GM19023 (cell line): ENCODE data around the gene KLF14.
"Not testable (repeated sequence)": the region's sequence is repeated elsewhere in the genome, so short reads cannot be mapped to it uniquely, and the experiment has no call there.

Source experiments
- ATAC-seq: cut with Tn5 transposase; IDR thresholded peaks from one replicate; pipeline ENCODE4 v1.9.1; 2021; ENCODE audit warnings: mild to moderate bottlenecking, moderate library complexity; ENCODE audit not compliant: unreplicated experiment

The KLF14 gene

DNA sequence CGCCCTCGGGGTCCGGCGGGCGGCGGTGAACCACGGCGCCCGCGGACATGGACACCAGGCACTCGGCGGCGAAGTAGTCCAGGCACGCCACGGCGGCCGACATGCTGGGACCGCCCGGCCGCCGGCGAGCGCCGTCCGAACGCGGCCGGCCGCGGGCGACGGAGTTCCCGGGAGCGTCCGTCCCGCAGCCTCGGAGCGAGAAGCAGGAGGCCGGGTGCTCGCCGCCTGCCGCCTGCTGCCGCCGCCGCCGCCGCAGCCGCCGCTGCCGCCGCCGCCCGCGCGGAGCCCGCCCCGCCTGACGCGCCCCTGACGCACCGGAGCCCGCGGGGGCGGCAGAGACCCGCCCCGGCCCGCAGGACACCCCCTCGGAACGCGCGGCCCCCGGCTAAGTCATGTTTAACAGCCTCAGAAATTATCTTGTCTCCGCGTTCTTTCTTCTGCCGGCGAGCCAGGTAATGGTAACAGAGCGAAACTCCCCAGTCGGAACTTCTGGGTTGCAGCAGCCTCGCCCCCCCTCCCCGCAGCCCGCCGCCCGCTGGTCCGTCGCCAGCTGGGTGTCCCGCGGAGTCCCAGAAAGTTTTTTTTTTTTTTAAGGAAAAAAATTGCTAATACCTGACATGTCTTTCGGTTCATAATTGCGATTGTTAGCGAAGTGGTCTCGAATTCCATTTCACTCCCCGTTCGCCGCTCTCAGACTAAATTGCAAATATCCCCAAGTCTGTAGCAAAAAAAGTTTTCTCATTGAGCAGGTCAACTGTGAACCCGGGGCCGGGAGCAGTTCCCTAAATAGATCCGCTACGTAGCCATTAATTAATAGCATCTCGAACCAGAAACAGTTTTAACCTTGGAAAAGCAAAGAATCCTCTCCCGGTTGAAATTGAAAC, at the start of gene KLF14:
KLF14 (minus strand) TSS at position 277 of the 884 bp plus-strand sequence; CDS start at position 103, 174 bp downstream.
- ATAC-seq, result no peak

DNA sequence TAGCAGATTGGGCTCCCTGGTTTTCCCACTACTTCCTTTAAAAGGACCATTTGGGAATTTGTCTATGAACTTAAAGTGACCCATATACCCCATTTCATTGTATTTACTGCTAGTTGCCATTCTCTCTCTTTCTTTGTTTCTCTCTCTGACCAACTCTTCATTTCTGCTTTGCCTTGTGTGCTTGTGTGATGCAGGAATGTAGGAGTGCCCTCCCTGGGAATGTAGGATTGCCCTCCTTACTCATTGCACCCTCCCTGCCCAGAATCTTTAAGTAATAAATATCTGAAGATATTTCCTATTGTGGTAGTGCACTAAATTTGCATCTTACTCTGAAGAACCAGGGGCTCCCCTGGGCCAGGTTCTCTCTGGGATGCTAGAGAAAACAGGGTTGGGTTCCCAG, 47.3 kb upstream of the KLF14 start:
- no peak for ATAC-seq

DNA sequence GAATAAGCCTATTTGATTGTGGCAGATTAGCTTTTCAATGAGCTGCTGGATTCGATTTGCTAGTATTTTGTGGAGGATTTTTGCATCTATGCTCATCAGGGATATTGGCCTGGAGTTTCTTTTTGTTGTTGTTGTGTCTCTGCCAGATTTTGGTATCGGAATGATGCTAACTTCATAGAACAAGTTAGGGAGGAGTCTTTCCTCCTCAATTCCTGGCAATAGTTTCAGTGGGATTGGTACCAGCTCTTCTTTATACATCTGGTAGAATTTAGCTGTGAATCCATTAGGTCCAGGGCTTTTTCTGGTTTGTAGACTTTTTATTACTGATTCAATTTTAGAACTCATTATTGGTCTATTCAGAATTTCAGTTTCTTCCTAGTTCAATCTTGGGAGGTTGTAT, 43.4 kb upstream of the KLF14 start:
- ATAC-seq, result no peak

DNA sequence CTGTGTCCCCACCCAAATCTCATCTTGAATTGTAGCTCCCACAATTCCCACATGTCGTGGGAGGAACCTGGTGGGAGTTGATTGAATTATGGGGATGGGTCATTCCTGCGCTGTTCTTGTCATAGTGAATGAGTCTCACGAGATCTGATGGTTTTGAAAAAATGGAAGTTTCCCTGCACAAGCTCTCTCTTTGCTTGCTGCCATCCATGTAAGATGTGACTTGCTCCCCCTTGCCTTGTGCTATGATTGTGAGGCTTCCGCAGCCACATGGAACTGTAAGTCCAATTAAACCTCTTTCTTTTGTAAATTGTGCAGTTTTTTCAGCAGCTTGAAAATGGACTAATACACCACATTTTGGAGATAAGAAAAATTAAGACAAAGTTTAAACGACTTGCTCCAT, 38.4 kb upstream of the KLF14 start:
- ATAC-seq, result not testable (repeated sequence)

DNA sequence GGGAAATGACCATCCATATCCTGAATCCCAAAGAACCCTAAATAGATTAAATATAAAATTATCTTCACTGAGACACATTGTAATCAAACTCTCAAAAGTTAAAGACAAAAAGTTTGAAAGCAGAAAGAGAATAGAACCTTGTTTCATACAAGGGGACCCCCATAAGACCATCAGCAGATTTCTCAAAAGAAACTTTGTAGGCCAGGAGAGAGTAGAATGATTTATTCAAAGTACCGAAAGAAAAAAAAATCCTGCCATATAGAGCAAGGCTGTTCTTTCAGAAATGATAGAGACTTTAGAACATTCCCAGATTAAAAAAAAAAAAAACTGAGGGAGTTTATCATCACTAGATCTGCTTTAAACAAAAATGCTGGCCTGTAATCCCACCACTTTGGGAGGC, 34.8 kb upstream of the KLF14 start:
- ATAC-seq, result no peak

DNA sequence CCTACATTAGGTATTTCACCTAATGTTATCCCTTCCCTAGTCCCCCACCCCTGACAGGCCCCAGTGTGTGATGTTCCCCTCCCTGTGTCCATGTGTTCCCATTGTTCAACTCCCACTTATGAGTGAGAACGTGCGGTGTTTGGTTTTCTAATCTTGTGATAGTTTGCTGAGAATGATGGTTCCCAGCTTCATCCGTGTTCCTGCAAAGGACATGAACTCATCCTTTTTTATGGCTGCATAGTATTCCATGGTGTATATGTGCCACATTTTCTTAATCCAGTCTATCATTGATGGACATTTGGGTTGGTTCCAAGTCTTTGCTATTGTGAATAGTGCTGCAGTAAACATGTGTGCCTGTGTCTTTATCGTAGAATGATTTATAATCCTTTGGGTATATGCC, 30.6 kb upstream of the KLF14 start:
- ATAC-seq, result not testable (repeated sequence)

DNA sequence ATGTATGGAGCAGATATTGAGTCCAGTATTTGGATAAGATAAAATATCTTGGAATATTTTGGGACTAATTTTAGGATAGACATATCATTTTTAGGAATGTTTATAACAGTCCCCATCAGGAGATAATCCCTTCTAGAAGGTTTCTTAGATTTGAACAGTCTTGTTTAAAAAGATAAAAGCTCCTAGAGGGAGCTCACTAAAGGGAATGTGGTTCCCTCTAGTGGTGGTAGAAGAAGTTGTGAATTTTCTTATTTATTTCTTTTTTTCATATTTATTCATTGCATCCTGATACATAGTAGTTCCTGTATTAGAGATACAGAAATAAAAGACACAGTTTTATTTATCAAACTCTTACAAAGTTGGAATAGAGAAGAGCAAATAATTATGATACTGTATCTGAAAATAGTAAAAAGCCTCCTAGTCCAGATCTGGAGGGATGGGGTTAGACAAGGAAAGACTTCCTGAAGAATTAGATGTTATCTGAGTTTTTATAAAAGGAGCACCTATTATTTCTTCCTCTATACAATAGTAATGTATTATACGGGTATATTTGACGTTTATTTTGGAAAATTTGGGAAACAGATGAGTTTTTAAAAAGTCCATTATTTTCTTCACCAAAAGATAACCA, 24.5 kb upstream of the KLF14 start:
- ATAC-seq, result no peak

DNA sequence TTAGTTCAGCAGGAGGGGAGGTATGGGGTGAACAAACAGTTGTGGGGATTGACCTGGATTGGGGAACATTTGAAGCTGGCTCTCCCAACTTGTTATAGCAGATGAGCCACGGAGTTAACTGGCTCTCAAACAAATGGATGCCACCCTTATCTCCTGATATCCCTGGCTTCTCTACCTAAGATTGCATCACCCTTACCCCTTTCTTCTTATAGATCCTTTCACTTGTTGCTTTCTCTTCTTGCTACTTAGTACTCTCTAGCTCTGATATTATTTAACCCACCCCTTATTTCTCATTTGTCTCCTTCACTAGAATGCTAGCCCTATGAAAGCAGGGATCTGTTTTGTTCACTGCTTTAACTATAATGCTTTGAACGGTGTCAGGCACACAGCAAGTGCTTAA, 22.3 kb upstream of the KLF14 start:
- no peak for ATAC-seq

DNA sequence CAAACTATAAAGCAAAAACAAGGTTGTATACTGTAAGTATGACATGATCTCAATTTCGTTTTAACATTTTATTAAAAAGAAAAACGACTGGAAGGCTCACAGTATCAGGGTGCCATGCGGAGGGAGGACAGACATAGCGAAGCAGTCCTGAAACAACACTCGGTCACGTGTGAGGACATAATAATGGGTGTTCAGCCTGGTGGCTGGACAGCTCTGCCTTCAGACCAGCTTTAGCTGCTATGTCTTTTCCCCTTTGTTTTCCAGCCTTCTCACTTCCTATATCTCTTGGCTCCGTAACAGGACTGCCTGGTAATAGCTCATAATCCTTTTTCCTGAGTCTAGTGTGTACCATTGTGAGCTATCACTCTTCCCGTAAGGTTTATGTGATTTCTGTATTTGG, 18.4 kb upstream of the KLF14 start:
- ATAC-seq, result no peak

DNA sequence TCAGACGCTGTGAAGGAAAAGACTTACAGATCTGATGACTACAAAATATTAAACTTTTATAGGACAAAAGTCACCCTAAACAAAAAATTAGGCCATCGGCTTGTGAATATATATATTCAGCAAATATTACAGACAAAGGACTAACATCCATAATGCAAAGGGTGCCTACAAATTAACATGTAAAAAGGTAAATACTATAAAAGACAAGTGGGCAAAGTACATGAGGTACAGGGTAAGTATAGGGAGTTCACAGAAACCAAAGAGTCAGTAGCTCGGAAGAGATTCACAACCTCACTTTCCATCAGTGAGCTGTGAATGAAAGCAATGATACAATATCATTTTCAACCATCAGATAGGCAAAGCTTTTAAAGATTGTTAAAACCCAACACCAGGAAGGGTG, 16.7 kb upstream of the KLF14 start:
- no peak for ATAC-seq

DNA sequence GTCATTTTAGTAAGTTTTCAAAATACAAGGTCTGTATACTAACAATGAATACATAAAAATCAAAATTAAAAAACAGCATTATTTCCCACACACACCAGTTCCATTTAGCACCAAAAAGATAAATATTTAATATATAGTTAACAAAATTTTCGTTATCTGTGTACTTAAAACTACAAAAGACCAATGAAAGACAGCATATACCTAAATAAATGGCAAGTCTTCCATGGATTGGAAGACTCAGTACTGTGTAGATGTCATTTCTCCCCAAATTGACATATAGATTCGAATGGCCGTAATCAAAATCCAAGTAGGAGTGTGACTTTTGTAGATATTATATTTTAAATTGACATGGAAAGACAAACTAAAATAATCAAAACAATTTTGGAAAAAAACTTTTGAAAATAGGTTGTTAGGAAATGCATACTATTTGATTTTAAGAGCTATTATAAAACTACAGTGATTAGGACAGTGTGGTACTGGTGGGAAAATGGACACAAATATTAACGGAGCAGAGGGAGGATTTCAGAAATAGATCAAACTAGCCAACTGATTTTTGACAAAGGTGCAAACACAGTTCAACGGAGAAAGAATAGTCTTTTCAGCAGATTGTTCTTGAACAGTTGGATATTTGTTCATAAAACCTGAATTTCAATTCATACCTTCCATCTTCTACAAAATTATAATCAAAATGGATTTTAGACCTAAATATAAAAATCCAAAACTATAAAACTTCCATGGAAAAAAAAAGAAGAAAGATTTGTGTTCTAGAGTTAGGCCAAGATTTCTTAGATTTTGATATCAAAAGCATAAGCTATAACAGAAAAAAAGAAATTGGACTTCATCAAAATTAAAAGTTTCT, 14.8 kb upstream of the KLF14 start:
- ATAC-seq, result no peak

DNA sequence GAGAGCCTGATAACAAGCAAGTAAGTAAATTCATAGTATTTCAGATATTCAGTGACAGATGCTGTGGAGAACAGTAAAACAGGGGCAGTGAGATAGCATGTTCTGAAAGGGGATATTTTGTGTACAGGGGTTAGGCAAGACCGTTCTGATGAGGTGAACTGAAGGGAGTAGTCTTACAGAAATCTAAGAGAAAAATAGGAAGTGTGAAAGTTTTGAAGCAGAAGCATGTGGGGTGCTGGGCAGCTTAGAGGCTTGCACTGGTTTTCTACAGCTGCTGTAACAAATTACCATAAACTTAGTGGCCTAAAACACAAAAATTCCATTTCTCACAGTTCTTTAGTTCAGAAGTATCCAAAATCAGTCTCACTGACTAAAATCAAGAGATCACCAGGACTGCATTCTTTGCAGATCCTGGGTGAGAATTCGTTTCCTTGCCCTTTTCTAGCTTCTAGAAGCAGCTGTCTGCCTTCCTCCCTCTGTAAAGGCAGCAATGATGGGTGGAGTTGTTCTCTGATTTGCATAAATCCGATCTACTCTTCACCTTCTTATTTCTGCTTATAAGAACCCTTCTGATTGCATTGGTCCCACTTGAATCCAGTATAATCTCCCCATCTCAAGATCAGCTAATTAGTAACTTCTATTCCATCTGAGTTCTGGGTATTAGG, 7.5 kb upstream of the KLF14 start:
- ATAC-seq, result peak; percentile 60

DNA sequence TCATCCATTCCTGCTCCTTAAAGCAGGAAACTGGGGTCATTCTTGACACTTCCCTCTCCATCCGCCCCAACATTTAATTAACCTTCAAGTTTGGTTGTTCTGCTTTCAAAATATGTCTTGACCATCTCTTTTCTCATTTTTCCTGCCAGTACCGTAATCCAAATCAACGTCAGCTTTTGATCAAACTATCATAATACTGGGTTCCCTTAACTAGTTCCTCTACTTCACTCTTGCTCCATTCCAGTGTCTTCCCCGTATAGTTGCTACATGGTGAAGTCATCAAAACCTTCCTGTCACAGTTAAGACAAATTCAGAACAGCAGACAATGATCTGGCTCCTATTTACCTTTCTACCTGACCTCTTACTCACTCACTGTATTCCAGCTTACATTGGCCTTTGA, 6.6 kb upstream of the KLF14 start:
- ATAC-seq, result no peak

DNA sequence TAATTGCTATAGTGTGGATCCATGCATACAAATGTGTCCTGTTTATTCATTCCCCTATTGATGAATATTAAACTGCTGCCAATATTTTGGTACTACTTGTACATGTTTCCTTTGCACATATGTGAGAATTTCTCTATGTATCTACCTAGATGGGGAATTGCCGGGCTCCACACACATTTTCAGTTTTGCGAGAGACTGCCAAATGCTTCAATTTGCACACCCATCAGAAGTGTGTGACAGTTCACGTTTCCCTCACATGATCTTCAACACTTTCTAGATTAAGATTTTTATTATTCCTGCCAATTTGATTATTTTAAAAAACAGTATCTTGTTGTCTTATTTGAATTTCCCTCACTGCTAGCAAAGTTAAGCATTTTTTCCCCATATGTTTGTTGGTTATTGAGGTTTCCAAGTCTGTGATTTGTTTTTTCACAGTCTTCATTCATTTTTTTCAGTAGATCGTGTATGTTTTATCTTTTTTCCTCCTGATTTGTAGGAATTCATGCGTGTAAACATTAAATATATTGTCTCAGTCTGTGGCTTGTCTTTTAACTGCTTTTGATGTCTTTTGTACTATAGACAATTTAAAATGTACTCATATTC, 2.4 kb upstream of the KLF14 start:
- no peak for ATAC-seq

DNA sequence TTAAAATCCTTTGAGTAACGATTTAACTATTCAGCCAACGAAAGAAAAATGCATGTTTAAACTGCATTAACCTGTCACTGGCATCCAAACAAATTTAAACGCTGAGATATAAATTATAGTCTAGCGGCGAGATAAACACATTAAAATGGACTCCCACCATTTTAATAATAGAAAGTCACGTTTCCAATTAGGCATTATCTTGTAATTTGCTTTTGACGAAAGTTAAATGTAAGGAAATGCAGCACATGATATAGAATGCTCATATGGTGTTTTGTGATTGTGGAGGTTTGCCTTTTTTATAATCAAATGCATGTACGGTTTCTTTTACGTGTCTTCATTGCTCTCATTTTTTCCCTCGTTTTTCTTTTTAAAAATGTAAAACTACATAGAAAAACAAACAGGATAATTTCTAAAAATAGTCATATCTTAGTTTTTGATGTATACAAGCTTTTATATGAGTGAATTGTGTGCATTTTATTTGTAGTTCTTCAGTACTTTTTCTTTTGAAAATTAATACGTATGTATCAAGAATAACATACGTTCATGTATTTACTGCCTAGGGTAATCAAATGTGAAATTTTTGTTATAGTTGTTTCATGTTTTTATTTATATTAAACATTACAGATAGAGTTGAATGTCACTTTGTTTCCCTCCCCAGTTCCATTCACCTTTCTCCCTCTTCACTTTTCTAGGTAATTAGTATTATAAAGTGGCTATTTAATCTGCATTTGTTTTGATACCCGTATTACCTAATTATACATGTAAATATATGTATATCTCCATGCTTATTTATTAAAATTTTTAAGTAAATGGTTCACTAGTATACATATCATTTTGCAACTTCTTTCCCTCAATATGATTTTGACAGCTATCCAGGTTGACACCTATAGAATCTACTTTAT, 1.1 kb upstream of the KLF14 start:
- ATAC-seq, result no peak

DNA sequence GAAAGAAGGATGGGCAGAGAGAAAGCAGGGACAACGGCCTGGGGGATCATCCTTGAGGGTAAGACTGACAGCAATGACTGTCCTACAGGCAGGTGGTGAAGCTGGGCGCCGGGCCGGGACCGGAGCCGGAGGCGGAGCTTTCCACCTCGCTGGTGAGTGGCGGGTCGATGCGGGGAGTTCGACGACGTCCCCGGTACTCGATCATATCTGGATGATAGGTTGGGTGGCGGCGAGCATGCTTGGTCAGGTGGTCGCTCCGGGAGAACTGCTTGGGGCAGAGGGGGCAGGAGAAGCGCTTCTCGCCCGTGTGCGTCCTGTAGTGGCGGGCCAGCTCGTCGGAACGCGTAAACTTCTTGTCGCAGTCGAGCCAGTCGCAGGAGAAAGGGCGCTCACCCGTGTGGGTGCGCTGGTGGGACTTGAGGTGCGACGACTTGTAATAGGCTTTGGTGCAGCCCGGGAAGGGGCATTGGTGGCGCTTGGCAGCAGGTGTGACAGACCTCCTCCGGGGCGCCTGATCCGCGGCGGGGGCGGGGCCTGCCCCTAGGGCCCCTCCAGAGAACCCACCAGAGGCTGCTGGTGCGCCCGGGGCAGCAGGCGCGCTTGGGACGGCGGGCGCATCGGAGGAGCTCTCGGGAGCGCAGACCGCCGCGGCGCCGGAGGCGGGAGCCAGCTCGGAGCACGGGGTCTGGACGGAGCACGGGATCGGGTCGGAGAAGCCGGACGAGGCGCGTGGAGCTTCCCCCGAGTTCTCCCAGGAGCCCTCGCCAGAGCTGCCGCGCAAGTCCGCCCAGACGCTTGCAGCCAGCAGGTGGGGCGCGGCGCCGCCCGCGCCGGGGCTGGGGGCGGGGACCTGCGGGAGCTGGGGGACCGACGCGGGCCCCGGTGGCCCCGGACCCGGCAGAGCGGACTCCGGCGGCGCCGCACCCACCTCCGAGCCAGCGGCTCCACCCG, 752 bp downstream of the KLF14 start:
- ATAC-seq, result no peak

DNA sequence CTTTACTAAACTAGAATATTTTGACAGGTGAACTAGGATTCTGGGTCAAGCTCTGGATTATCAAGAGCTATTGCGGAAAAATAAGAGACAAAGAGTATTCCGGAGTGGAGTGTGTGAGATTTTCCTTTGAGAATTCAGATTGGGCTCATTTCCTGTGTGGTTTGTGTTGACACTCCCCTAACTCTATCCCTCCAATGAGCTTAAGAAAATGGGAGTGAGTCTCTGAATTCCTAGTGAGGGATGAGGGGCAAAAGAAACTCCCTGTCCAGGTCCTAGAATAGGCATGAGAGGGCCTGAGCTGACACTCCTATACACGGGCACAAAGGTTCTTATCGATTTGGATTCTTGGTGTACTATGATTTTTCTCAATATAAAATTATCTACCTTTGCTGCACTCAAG, 10.2 kb downstream of the KLF14 start:
- ATAC-seq, result no peak

DNA sequence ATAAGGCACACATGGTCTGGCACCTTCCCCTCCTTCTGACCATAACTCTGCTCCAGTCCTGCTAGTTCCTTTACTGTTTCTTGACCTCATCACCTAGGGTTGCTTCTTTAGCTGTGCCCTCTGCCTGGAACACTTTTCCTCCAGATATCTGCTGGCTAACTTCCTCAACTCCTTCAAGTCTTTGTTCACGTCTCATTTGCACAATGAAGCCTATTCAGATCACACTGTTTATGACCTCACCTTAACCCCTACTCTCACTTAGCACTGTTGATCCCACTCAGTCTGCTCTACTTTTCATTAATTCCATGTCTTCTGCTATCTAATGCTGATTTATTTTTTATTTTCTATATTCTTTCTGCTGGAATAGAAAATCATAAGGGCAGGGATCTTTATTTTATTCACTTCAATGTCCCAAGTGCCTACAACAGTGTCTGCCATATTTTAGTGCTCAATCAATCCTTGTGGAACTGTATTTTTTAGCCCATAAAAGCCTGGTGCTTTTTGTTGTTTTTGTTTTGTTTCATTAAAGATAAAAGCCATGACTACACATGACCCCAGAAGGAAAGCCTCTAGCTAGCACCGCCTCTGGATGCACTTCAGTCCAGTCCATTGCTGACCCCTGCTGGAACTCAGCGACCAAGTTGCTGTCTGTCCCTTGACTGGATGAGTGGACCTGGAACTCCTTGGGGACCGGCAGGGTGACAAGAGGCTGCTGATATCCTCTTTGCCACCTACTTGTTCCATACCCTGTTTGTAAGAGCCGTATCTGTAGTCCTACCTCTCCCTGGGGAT, 12.3 kb downstream of the KLF14 start:
- no peak for ATAC-seq
